GM23338 (cell line): ENCODE data around the gene IL12RB1.

Experiments
- POLR2AphosphoS5 ChIP-seq: IDR thresholded peaks from 2 replicates; pipeline ENCODE4 v1.6.1; 2016; ENCODE audit warnings: antibody characterized with exemption, low read depth
- TF ChIP-seq, protein P1 (sequence below), 2 experiments: fragments of 200-600 bp in 1 of 2; sonication (generic) in 1 of 2; conservative IDR thresholded peaks; 2 replicates each; pipeline versions ENCODE4 v1.5.1 to v1.6.1; 2016 to 2017; ENCODE audit warnings: antibody characterized with exemption in 2 of 2, low read depth in 2 of 2, mild to moderate bottlenecking in 2 of 2, moderate library complexity in 1 of 2

DNA sequence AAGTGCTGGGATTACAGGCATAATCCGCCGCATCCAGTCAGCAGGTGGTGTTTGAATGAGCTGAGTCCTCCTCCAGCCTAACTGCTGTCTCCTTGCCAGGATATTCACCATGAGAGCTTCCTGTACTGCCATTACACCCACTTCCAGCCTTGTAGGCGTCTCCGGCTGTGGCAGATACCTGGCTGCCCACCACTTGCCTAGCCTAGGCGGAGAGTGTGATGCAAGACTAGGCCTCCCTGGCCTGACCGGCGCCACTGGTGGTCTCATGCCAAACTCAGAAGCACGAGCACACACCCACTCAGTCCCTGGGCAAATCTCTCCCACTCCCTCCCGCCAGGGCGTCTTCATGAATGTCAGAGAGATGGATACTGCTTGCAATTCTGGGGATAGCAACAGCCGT, 16.6 kb downstream of the IL12RB1 start:
- TF ChIP-seq, protein P1, sequence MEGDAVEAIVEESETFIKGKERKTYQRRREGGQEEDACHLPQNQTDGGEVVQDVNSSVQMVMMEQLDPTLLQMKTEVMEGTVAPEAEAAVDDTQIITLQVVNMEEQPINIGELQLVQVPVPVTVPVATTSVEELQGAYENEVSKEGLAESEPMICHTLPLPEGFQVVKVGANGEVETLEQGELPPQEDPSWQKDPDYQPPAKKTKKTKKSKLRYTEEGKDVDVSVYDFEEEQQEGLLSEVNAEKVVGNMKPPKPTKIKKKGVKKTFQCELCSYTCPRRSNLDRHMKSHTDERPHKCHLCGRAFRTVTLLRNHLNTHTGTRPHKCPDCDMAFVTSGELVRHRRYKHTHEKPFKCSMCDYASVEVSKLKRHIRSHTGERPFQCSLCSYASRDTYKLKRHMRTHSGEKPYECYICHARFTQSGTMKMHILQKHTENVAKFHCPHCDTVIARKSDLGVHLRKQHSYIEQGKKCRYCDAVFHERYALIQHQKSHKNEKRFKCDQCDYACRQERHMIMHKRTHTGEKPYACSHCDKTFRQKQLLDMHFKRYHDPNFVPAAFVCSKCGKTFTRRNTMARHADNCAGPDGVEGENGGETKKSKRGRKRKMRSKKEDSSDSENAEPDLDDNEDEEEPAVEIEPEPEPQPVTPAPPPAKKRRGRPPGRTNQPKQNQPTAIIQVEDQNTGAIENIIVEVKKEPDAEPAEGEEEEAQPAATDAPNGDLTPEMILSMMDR (conservative IDR thresholded peaks at IDR 0.05; ENCODE audit: low read depth in 2 of 2) = no peak
- no peak for TF ChIP-seq POLR2AphosphoS5
